ENCODE measurements around the gene TMEM212.

DNA sequence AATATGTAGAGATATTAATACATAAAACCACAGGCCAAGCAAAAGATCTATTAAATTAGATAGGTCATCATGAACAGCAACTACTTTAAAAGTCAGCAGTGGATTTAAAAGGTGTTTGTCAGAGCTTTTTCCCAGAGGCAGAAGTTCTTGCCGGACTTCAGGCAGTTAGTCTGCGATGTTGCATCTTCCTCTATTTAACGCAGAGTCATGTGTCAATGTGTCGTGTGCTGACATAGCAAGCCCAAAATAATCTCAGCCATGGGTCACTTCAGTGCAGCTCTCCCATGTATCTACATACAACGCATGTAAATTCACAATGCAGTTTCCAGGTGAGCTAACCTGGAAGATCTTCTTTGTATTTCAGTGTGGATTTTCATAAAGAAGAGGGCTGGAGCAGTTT lies 8.0 kb upstream of the TMEM212 start:
- TF ChIP-seq, protein P1, sequence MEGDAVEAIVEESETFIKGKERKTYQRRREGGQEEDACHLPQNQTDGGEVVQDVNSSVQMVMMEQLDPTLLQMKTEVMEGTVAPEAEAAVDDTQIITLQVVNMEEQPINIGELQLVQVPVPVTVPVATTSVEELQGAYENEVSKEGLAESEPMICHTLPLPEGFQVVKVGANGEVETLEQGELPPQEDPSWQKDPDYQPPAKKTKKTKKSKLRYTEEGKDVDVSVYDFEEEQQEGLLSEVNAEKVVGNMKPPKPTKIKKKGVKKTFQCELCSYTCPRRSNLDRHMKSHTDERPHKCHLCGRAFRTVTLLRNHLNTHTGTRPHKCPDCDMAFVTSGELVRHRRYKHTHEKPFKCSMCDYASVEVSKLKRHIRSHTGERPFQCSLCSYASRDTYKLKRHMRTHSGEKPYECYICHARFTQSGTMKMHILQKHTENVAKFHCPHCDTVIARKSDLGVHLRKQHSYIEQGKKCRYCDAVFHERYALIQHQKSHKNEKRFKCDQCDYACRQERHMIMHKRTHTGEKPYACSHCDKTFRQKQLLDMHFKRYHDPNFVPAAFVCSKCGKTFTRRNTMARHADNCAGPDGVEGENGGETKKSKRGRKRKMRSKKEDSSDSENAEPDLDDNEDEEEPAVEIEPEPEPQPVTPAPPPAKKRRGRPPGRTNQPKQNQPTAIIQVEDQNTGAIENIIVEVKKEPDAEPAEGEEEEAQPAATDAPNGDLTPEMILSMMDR (IDR thresholded peaks at IDR 0.05) = no peak
- TF ChIP-seq POLR2A (IDR thresholded peaks at IDR 0.05) = no peak
- no peak for TF ChIP-seq POLR2AphosphoS5 (IDR thresholded peaks at IDR 0.05)
- TF ChIP-seq EP300 (IDR thresholded peaks at IDR 0.05) = no peak

All from stomach (tissue), 4 donors.